MCF 10A (cell line): Measurements from ENCODE around the gene FBXW9. TPM values are rescaled to one million over a fixed set of nuclear protein-coding genes. Genes with fewer than 3 reads are reported as not detected.

Experiments used
- BruUV-seq: library from RNA; stranded (reverse); fragments of 400-500 nt; replicated peaks from 2 replicates; lab custom pipeline; 2021; lab: Mats Ljungman, UMichigan
- CTCF ChIA-PET: fragments of 300-600 bp; sonication (Branson Sonifier 250); formaldehyde crosslinking; extraction: SDS; loops from one replicate; lab custom pipeline; 2021; ENCODE audit warnings: antibody characterized with exemption, inconsistent platforms; lab: Yijun Ruan, JAX
- POLR2A ChIA-PET: fragments of 300-600, 350-650 bp; sonication (Branson Sonifier 250); formaldehyde crosslinking; extraction: SDS; loops from one replicate; lab custom pipeline; 2020; ENCODE audit warnings: antibody characterized with exemption, inconsistent platforms; lab: Yijun Ruan, JAX
- DNase-seq: peaks from one replicate; pipeline ENCODE4 v3.0.0-alpha.2; 2018; ENCODE audit not compliant: unreplicated experiment
- H3K27ac Mint-ChIP-seq: one replicate; pipeline ENCODE4 v1.8.0; 2022; ENCODE audit warnings: mild to moderate bottlenecking, low read depth, mixed read lengths; ENCODE audit not compliant: unreplicated experiment
- H3K27me3 Mint-ChIP-seq: one replicate; pipeline ENCODE4 v1.8.0; 2022; ENCODE audit warnings: mixed read lengths; ENCODE audit not compliant: insufficient read depth, unreplicated experiment
- H3K36me3 Mint-ChIP-seq: one replicate; pipeline ENCODE4 v1.8.0; 2022; ENCODE audit warnings: mild to moderate bottlenecking, moderate library complexity, mixed read lengths; ENCODE audit not compliant: insufficient read depth, unreplicated experiment
- H3K4me1 Mint-ChIP-seq: one replicate; pipeline ENCODE4 v1.8.0; 2022; ENCODE audit warnings: mixed read lengths; ENCODE audit not compliant: insufficient read depth, unreplicated experiment
- H3K4me3 Mint-ChIP-seq: one replicate; pipeline ENCODE4 v1.8.0; 2022; ENCODE audit warnings: mild to moderate bottlenecking, moderate library complexity, mixed read lengths; ENCODE audit not compliant: unreplicated experiment
- H3K9me3 Mint-ChIP-seq: one replicate; pipeline ENCODE4 v1.8.0; 2022; ENCODE audit warnings: mixed read lengths; ENCODE audit not compliant: unreplicated experiment
- intact Hi-C: fragments of 100-400 bp; cut with micrococcal nuclease; formaldehyde crosslinking; loops from 2 replicates; pipeline ENCODE4 v1.14.1; 2022
- total RNA-seq: library from RNA; stranded (reverse); gene quantifications from 2 replicates; pipeline ENCODE4 v1.2.3, GENCODE V29; 2022
- TF ChIP-seq, protein P1 (sequence below): fragments of 200-600 bp; IDR thresholded peaks from one replicate; pipeline ENCODE4 v1.8.0; 2022; ENCODE audit warnings: antibody characterized with exemption, mild to moderate bottlenecking; ENCODE audit not compliant: unreplicated experiment

The FBXW9 gene
- total RNA-seq, 1 experiment from 2014 or later = 13.8 TPM

DNA sequence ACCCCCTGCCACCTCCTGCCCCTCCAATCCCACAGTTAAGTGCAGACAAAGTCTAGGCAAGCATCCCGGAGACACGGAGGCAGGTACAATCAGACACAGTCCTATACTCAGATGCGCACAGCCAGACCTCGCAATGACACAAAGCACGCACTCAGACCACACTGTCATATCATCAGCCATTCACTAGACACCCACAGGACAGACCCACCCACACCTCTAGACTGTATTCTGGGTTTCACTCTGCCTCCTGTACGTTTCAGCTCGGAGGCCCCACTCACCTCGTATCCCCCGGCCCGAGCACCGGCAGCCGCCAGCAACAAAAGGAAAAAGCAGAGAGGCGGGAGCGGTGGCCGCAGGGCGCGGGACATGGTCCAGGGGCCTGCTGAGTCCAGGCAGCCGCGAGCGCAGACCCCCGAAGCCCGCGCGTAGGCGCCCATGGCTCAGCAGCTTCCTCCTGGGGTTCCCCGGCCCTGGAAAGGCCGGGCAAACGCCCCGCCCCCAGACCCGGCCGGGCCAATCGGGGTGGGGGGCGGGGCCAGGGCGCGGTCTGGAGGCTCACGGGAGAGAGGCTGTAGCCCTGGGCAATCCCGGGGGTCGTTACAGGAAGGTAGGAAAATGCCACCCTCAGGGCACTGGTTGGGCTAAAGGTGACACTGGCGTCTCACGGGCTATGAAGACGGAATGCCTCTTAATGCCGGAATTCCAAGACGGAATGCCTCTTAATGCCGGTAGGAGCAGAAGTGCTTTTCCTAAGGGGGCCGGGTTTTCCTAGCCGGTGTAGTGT, 30.0 kb downstream of the FBXW9 start, which contains the start of the genes MAN2B1 and WDR83:
Gene MAN2B1, minus strand, starts transcription at position 478 of the 784 bp plus-strand sequence. Its CDS starts 41 bp downstream, at position 437.
Gene WDR83, plus strand, starts transcription at position 543 of the 784 bp plus-strand sequence. CDS start 2,984 bp downstream, outside the sequence.
- TF ChIP-seq, protein P1, sequence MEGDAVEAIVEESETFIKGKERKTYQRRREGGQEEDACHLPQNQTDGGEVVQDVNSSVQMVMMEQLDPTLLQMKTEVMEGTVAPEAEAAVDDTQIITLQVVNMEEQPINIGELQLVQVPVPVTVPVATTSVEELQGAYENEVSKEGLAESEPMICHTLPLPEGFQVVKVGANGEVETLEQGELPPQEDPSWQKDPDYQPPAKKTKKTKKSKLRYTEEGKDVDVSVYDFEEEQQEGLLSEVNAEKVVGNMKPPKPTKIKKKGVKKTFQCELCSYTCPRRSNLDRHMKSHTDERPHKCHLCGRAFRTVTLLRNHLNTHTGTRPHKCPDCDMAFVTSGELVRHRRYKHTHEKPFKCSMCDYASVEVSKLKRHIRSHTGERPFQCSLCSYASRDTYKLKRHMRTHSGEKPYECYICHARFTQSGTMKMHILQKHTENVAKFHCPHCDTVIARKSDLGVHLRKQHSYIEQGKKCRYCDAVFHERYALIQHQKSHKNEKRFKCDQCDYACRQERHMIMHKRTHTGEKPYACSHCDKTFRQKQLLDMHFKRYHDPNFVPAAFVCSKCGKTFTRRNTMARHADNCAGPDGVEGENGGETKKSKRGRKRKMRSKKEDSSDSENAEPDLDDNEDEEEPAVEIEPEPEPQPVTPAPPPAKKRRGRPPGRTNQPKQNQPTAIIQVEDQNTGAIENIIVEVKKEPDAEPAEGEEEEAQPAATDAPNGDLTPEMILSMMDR = no peak
- peaks cover 50% of the 10 kb centered on the region for H3K36me3 Mint-ChIP-seq
- POLR2A ChIA-PET = interaction anchor here (0.6 to 2.4 kb wide), 10 partner anchors 10 to 1579 kb away, joined by 3 to 23 read pairs (median 4); partner anchors contain the start of genes DHPS, ZNF136, ZNF490 and ZNF709
- no peaks in the 10 kb centered on the region for H3K9me3 Mint-ChIP-seq
- no peaks in the 10 kb centered on the region for H3K27me3 Mint-ChIP-seq
- peak within 1 kb of the TSS; percentile 92 for H3K4me3 Mint-ChIP-seq
- DNase-seq = peak; percentile 78
- BruUV-seq = no TSS peak
- intact Hi-C loops = loop anchor here (10.0 kb wide), 1 partner anchor 502 kb away; the partner anchor contains the start of gene ZNF136
- H3K27ac Mint-ChIP-seq = peak within 1 kb of the TSS; percentile 89
- CTCF ChIA-PET = interaction anchor here (0.5 to 1.3 kb wide), 6 partner anchors 8 to 1799 kb away, joined by 3 to 4 read pairs (median 3); no protein-coding TSS in a partner anchor
- peaks cover 7% of the 10 kb centered on the region for H3K4me1 Mint-ChIP-seq

DNA sequence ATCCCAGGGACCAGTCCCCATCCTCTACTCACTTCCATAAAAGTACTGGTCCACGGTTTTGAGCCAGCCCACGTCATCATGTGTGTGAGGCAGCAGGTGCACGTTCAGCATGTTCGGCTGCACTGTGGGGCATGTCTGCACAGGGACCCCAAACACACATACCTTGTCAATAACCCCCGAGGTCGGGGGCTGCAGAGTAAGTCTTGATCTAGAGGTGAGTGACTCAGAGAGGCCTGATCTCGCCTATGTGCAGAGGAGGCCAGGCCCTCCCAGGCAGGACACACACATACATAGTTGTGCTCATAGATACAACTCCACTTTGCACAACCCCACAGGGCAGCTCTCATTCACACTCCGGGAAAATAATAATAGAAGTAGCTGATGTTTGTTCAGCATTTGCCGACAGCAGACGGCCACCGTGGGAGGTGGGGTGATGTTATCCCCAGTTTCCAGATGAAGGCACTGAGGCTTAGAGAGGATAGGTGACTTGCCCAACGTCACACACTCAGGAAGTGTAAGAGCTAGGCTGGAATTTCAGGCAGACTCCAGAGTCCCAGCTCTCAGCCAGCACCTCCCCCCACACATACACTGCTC, 30.7 kb downstream of the FBXW9 start:
- peaks cover 53% of the 10 kb centered on the region for H3K36me3 Mint-ChIP-seq

DNA sequence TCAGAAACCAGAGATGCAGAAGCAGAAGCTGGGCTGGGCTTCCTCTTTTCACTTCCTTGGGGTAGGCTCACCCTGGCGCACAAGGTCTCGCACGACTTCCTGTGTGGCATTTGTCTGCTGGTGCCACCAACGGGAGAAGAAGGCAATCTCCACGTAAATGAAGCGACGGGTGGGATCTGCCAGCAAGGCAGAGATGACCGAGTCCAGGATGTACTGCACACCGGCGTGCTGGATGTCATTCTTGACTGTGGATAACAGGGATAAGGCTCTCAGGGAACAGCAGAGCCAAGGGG, 31.2 kb downstream of the FBXW9 start:
- Mint-ChIP-seq H3K4me1 (peaks cover 7% of the 10 kb centered on the region), H3K4me3 (no peak overlapping the region), H3K27ac (no peak overlapping the region), H3K36me3 (peaks cover 56% of the 10 kb centered on the region), H3K9me3 (no peaks in the 10 kb centered on the region), H3K27me3 (no peaks in the 10 kb centered on the region)
- intact Hi-C loops = loop anchor here (10.0 kb wide), 1 partner anchor 500 kb away; the partner anchor contains the start of gene ZNF136
- no peak for DNase-seq
- CTCF ChIA-PET = interaction anchor here (0.7 kb wide), 1 partner anchor 742 kb away, joined by 3 read pairs; no protein-coding TSS in a partner anchor
- BruUV-seq = no TSS peak
- POLR2A ChIA-PET = interaction anchor here (1.0 to 2.4 kb wide), 3 partner anchors 16 to 181 kb away, joined by 3 to 23 read pairs (median 17); partner anchors contain the start of genes DHPS, ZNF490, ZNF709 and ZNF791
- TF ChIP-seq, protein P1 = no peak

More for the DNA sequence above, 30.7 kb downstream of the FBXW9 start:
- no TSS peak for BruUV-seq
- POLR2A ChIA-PET = interaction anchor here (0.6 to 2.4 kb wide), 10 partner anchors 11 to 1579 kb away, joined by 3 to 23 read pairs (median 4); partner anchors contain the start of genes DHPS, ZNF136, ZNF490 and ZNF709
- no peak for DNase-seq
- H3K9me3 Mint-ChIP-seq = no peaks in the 10 kb centered on the region
- H3K4me1 Mint-ChIP-seq = peaks cover 7% of the 10 kb centered on the region
- peak overlapping the region; percentile 89 for H3K27ac Mint-ChIP-seq
- intact Hi-C loops = loop anchor here (10.0 kb wide), 1 partner anchor 501 kb away; the partner anchor contains the start of gene ZNF136
- no peaks in the 10 kb centered on the region for H3K27me3 Mint-ChIP-seq
- CTCF ChIA-PET = interaction anchor here (0.6 to 1.3 kb wide), 3 partner anchors 11 to 1798 kb away, joined by 3 to 4 read pairs (median 3); no protein-coding TSS in a partner anchor
- H3K4me3 Mint-ChIP-seq = peak overlapping the region; percentile 92
- TF ChIP-seq, protein P1 = no peak
